ENCODE measurements around the gene RNF31. TPM values are rescaled to one million over a fixed set of nuclear protein-coding genes. Genes with fewer than 3 reads are reported as not detected.

The RNF31 gene
- total RNA-seq, 1 donor from 2014 or later: 77.0 TPM

DNA sequence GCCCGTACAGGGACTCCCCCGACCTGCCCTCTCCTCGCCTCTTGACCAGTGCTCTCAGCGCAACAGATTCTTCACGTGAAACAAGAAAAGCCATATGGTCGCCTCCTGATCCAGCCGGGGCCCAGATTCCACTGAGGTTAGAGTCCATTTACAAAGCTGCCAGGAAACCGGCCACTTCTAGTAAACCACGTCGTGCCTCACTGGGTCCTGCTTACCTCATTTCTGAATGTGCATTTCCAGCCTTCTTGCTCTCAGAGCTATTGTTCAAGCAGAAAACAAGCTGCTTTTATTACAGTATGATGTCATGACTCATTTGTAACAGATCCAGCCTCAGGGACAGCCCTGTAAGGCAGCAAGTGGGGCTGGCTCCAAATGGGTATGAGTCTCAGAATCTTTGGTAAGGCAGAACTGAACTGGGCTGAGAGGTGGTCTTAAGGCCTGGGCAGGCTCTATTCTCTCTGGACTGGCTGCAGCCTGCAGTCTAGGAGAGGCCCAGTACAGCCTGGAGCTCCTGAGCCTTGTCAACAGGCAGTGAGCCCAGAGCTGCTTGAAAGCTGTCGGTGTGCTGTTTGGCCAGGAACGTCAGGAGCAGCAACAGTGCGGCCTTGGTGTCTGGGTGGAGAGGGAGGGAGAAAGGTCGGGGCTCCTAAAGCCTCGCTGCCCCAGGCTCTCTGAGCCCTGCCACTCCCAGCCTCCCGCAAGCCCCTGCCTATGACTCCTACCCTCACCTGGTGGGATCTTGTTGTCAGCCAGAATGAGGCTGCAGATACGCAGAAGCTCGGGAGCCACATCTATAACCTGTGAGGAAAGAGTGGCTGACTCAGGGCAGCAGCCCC, 32.9 kb downstream of the RNF31 start:
- Histone ChIP-seq H3K4me3 (ENCODE audit: low read depth, low read length) (no peak overlapping the region), H3K36me3 (ENCODE audit: control insufficient read depth, insufficient read depth, low read length) (peaks cover 12% of the 10 kb centered on the region), H3K27me3 (ENCODE audit: control insufficient read depth, insufficient read depth, low read length) (no peaks in the 10 kb centered on the region)
- peak; percentile 96 for DNase-seq (ENCODE audit: low read depth)
- TF ChIP-seq, protein P1, sequence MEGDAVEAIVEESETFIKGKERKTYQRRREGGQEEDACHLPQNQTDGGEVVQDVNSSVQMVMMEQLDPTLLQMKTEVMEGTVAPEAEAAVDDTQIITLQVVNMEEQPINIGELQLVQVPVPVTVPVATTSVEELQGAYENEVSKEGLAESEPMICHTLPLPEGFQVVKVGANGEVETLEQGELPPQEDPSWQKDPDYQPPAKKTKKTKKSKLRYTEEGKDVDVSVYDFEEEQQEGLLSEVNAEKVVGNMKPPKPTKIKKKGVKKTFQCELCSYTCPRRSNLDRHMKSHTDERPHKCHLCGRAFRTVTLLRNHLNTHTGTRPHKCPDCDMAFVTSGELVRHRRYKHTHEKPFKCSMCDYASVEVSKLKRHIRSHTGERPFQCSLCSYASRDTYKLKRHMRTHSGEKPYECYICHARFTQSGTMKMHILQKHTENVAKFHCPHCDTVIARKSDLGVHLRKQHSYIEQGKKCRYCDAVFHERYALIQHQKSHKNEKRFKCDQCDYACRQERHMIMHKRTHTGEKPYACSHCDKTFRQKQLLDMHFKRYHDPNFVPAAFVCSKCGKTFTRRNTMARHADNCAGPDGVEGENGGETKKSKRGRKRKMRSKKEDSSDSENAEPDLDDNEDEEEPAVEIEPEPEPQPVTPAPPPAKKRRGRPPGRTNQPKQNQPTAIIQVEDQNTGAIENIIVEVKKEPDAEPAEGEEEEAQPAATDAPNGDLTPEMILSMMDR (IDR thresholded peaks at IDR 0.05; ENCODE audit: insufficient read depth, low read length, poor library complexity, severe bottlenecking): no peak

DNA sequence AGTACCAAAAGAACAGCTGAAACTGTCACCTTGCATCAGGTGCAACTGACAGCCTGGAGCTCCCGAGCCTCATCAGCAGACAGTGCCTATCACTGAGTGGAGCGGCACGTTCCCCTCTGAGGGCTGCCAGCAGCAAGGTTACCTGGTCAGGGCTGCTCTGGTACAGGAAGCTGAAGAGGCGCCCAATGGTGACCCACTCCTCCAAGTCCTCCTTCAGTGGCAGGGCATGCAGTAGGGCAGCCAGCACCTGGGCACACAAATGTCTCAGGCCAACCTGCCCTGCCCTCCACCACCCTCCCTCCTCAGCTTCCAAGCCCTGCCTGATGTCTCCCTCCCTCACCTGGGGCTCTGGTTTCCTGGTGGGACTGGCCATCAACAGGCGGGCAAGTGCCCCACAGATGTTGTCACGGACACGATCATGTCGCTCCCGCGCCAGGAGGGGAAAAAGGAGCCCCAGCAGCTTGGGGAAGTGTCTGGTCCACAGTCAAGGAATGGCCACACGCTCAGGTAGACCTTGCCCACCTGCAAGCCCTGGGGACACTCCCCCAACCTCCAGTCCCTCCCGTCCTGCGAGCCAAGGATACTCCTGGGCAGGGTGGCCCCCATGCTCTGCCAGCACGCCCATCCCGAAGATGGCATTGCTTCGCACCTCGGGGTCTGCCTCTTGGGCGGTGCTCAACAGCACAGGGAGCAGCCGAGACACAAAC, 34.2 kb downstream of the RNF31 start:
- Histone ChIP-seq H3K36me3 (ENCODE audit: control insufficient read depth, insufficient read depth, low read length) (peaks cover 11% of the 10 kb centered on the region), H3K4me3 (ENCODE audit: low read depth, low read length) (no peak overlapping the region), H3K27me3 (ENCODE audit: control insufficient read depth, insufficient read depth, low read length) (no peaks in the 10 kb centered on the region)
- DNase-seq (ENCODE audit: low read depth): no peak
- TF ChIP-seq, protein P1 (IDR thresholded peaks at IDR 0.05; ENCODE audit: insufficient read depth, low read length, poor library complexity, severe bottlenecking): no peak

DNA sequence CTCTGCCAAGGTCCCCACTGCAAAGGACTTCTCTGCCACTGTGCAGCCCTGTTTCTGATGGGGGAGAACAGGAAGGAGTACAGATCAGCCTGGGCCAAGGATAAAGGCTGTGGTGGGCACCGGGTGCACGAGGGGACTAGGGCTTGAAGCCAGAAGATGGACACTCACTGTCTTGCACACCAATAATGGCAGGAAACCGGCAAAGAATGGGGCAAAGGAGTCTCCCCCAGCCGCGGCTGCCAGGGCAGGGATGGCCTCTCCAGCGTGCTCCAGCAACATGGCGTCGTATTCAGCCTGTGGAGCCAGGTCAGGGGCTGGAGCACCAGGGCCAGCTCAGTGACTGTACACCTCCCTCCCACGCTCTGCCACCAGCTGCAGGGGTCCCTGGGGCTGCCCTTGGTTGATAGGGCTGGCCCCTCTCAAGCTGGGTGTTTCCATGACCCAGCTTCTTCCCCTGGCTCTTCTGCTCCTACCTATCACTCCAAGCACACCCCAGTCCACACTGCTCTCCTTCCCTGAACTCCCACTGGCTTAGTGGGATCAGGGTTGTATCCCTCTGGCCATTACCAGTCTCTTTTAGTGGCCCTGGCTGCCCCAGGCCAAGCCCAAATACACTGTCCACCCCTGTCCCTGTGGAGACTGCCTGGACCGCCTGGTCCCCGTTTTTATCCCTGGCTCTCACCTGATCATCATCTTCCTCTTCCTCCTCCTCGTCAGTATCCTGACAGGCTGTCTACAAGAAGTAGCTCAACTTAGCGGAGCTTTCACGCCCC, 35.0 kb downstream of the RNF31 start:
- Histone ChIP-seq H3K27me3 (ENCODE audit: control insufficient read depth, insufficient read depth, low read length) (no peaks in the 10 kb centered on the region), H3K36me3 (ENCODE audit: control insufficient read depth, insufficient read depth, low read length) (peaks cover 10% of the 10 kb centered on the region)
- DNase-seq (ENCODE audit: low read depth): no peak

DNA sequence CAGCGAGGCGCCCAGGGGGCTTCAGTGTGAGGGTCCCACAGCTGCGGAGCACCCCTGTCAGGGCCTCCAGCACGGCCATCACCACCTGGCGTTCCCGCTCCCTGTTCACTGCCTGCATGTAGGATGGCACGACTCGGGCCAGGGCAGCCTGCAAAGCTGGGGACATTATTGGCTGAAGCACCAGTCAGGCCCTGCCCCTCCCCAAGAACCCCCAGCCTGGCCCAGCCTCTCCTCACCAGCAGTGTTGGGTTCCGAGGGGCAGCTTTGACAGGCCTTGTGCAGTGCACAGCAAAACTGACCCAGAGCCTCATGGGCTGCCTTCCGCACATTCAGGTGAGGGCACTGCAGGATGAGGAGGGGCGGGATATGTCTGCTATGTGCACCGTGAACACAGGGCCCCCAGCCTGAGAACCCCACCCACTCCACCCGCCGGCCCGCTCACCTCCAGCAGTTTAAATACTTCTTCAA, 35.8 kb downstream of the RNF31 start:
- H3K27me3 ChIP-seq (ENCODE audit: control insufficient read depth, insufficient read depth, low read length): no peaks in the 10 kb centered on the region
- TF ChIP-seq, protein P1 (IDR thresholded peaks at IDR 0.05; ENCODE audit: insufficient read depth, low read length, poor library complexity, severe bottlenecking): no peak
- peaks cover 10% of the 10 kb centered on the region for H3K36me3 ChIP-seq (ENCODE audit: control insufficient read depth, insufficient read depth, low read length)
- no peak for DNase-seq (ENCODE audit: low read depth)
- no peak overlapping the region for H3K4me3 ChIP-seq (ENCODE audit: low read depth, low read length)

More for the DNA sequence above, 35.0 kb downstream of the RNF31 start:
- no peak overlapping the region for H3K4me3 ChIP-seq (ENCODE audit: low read depth, low read length)
- TF ChIP-seq, protein P1 (IDR thresholded peaks at IDR 0.05; ENCODE audit: insufficient read depth, low read length, poor library complexity, severe bottlenecking): no peak

DNA sequence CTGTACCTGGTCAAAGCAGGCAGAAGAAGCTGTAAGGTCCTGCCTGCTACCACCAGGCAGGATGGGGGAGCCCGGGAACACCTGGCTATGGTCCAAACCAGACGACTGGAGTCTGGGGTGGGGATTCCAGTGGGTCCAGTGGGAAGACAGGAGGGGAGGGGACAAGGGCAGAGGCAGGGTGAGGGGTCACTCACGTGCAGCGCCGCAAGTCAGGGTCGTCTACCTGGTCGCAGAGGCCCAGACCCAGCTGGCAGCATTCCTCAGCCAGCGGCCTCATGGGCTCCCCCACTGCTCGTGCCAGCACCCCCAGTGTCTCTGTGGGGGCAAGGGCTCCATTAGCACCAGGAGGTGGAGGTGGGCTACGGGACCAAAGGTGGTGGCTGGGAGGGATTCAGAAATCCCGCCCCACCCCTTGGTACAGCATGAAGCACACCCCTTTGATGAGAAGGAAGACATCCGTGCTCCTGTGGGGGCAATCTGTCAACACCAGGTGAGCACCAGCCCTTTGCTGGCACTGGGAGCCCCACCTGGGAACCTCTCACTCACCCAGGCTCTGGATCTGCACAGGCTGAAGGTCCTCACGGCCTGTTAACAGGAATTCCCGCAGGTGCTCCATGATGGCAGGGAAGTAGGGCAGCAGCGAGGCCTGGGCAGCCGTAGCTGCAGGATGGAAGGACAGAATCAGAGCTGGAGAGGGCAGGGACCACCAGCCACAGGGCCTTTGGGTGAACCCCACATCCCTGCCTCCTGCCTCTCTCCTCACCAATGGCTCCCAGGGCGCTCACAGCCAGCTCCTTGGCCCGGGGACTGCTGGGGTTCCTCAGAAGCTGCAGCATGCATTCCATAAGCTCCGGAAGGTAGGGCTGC, 37.0 kb downstream of the RNF31 start:
- Histone ChIP-seq H3K27me3 (ENCODE audit: control insufficient read depth, insufficient read depth, low read length) (no peaks in the 10 kb centered on the region), H3K4me3 (ENCODE audit: low read depth, low read length) (no peak overlapping the region), H3K36me3 (ENCODE audit: control insufficient read depth, insufficient read depth, low read length) (peaks cover 8% of the 10 kb centered on the region)
- TF ChIP-seq, protein P1 (IDR thresholded peaks at IDR 0.05; ENCODE audit: insufficient read depth, low read length, poor library complexity, severe bottlenecking): no peak
- no peak for DNase-seq (ENCODE audit: low read depth)
